GM18861 (cell line): ENCODE data around the gene EEA1.
"Not testable (repeated sequence)": the region's sequence is repeated elsewhere in the genome, so short reads cannot be mapped to it uniquely, and the experiment has no call there.

Source experiments
- ATAC-seq: cut with Tn5 transposase; IDR thresholded peaks from one replicate; pipeline ENCODE4 v1.9.1; 2021; ENCODE audit not compliant: unreplicated experiment

The EEA1 gene

DNA sequence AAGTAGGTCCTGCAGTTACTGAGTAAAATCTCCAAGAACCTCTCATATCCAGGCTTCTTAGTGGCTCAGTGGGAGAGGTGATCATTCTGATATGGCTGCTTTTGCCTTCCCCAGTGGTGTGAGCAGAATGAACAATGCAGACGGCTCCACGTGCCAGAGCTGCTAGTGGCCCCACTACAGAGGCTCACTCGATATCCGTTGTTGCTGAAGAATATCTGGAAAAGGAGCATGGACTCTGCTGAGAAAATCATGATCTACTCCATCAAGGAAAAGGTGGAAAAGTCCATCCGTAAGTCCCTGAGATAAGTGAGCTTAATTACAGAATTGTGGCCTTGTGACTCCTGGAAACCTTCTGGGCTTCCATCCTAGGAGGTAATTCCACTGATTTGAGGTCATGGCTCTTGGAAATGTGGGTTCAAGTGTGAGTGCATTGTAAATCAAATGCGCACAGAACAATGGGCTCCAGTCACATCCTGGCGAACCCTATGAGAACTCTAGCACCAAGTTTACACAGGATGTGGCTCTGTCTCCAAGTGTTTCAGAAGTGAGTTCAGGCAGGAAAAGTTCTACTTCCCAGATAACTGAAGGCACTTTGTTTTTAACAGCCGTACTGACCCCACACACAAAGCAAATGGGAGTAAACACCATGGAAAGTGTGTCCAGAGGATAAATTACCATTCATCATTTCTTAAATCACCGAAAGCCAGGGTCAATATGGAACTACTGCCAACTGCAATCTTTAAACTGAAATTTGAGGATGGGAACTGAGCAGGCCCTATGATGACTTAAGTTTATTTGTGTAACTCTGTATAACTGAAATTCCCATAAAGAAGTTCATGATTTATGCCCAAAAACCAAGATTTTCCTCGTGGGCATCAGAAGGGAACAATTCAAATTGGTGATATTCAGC, 174.9 kb downstream of the EEA1 start:
- no peak for ATAC-seq

DNA sequence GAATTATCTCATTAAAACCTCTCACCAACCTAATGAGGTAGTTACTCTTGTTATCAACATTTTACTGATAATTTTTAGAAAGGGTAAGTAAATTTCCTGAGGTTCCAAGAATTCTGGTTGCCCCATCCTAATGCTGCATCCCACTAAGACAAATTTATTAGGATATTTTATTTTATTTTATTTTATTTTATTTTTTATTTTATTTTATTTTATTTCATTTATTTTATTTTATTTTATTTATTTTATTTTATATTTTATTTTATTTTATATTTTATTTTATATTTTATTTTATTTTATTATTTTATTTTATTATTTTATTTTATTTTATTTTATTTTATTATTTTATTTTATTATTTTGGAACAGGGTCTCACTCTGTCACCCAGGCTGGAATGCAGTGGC, 179.4 kb downstream of the EEA1 start:
- ATAC-seq, result not testable (repeated sequence)

DNA sequence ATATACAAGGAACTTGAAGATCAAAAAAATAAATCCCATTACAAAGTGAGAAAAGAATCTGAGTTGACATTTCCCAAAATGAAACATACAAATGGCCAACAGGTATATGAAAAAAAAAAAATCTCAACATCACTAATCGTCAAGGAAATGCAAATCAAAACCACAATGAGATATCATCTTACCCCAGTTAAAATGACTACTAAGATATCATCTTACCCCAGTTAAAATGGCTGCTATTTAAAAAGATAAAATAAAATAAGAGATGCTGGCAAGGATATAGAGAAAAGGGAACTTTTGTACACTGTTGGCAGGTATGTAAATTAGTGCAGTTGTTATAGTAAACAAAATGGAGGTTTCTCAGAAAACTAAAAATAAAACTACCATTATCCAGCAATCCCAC, 181.9 kb downstream of the EEA1 start:
- no peak for ATAC-seq

DNA sequence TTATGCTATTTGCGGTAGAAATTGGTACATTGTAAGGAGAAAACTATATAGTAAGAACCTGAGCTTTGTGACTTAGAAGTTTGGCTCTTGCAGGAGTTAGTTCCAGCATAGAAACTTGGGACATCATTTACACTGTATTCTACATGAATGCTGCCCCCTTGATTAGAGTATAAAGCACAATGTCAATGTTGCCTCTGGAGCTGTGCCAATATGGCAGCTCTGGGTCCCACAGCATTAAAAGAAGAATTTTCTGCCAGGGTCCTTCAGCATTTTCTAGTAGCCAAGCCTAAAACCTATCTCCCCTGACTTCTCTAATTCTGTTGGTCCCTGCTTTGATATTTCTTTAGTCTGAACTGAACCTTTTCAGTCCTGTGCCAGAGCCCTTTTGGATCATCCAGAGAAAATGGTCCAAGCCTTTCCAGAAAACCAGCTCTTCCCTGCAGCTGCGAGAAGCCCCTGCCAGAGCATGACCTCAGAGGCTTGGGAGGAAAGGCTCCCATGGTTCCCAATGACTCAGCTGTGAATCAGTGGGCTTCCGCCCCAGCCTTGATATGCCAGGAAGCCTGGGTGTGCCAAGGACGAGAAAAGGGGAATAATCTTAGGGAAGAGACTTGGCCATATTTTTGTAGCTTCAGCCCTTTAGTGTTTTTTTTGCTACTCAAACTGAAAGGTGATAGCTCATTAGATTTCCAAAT, 183.1 kb downstream of the EEA1 start:
- ATAC-seq, result no peak

- no peak for ATAC-seq
These were observed 186.1 kb downstream of the EEA1 start for GRCh38 chr12:92743026-92743425.

DNA sequence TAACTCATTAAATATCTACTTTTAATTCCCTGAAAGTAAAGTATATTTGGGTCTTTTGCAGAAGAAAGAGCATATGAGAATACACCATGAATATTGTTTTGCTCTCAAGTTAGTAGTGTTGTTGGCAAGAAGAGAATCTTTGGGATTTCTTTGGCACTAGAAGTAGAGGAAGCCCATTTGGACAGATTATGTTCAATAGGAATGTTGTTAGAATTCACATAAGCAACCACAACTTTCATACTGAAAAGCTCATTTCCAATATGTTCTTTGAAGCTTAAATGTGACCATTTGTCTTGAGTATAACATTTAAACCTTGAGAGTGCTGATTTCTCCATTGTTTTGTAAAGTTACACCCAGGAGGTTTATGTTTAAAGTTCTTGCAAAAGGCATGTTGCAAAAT, 188.7 kb downstream of the EEA1 start:
- ATAC-seq, result no peak

DNA sequence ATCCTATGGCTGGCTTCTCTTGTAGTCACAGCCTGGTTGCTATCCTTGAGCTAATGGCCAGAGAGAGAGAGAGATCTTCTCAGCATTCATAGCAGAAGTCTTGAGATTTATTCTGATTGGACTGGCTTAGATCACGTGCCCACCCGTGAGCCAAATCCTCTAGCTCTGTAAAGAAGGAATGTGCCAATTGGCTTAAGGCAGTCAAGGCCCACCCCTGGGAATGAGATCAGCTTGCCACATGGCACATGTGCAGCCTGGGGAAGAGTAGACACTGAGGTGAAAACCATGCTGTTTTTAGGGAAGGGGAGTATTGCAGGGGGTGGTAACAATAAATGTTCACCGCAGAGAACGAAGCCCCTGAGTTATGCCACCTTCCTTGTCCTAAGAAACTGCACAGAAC, 190.0 kb downstream of the EEA1 start:
- no peak for ATAC-seq

- no peak for ATAC-seq
These were observed 190.9 kb downstream of the EEA1 start for GRCh38 chr12:92737855-92738850.

- no peak for ATAC-seq
These were observed 192.5 kb downstream of the EEA1 start for GRCh38 chr12:92736605-92737004.

GRCh38 chr12:92735131-92735721, 193.9 kb downstream of the EEA1 start:
- no peak for ATAC-seq

- ATAC-seq, result no peak
These were observed 195.4 kb downstream of the EEA1 start for GRCh38 chr12:92733661-92734060.

DNA sequence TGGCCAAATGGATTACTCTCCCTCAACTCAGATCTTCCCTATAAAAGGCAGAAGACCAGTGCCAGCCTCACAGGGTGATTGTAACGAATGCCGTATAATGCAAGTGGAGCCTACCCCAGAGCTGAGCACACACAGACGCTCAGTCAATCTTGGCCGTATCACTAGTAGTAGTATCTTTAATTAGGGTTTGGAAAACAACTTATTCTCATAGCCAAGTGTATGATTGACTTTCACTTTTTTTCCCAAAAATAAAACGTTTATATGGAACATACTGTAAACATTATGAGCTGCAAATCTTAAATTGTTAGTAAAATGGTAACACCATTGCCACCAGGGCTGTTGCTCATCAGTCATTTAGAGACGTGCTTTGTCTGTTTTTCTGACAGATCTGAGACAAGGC, 195.9 kb downstream of the EEA1 start:
- ATAC-seq, result no peak

DNA sequence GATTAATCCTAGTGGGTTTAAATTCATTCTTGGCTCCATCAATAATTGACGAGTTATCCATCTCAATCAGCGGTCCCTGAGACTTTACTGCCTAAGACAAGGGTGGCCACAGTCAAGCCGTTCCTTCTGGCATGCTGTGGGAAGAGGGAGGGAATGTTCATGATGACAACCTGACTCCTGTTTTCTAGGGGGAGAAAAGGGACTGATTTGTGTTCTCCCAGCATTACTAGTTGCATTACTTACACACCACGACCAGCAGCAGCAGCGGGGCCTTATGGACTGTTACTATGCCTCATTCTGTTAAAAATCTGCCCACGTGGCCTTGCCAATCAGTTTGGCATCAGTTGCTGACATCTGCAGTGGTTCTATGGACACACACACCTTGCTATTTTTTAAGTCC, 196.4 kb downstream of the EEA1 start:
- ATAC-seq, result no peak

DNA sequence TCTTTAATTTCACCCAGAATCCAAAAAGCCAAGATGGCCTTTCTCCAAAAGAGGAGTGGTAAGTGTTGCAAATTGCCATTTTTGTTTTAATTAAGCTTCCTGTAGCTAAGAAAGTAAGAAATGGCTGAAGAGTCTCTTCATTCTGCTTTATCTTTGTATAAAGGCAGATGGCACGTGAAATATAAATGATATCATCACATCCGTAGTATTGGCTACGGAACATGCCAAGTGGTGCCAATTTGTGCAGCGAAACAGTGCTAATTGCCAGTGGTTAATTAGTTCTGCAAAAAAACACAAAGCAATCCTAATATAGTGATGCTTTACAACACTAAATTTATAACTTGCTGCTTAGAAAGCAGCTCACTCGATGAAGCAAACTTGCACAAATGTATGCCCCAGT, 196.9 kb downstream of the EEA1 start:
- no peak for ATAC-seq

DNA sequence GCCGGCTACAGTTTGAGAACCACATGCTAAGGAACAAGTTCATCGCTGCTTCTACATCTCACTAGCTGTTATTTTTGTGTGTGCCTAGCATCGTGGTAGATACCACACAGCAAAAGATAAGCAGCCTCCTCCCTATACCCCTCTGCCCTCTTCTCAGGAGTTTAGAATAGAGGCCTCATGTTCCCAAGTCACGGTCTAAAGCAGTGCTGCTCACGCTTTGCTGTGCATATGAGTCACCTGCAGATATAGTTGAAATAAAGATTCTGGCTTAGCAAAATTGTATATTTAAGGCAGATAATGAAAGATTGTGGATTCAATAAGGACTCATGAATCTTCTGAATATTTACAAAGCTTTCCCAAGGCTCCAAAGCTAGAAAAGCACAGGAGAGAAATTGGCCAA, 198.3 kb downstream of the EEA1 start:
- ATAC-seq, result no peak

DNA sequence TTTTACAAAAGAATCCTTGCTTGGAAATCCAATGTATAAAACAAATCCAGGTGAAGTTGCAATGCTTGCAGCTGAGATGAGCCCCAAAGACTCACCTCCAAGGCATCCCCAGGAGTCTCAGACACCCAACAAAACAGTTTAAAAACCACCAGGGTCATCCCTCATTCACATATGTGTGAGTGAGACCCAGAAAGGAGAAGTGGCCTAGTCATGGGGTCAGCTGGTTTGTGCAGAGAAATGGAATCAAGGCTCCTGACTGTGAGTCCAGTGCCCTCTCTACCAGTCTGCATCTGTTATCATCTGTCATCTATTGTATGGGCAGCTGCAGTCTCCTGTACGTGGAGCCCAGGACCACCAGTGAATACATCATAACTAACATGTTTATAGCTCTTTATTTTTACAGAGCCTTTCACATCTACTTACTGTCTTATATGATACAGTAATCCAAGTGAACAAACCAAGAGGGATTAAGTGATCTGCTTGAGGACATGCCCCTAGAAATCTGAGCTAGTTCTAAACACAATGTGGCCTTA, 199.3 kb downstream of the EEA1 start:
- ATAC-seq, result no peak

- no peak for ATAC-seq
These were observed 202.2 kb downstream of the EEA1 start for GRCh38 chr12:92726850-92727249.

DNA sequence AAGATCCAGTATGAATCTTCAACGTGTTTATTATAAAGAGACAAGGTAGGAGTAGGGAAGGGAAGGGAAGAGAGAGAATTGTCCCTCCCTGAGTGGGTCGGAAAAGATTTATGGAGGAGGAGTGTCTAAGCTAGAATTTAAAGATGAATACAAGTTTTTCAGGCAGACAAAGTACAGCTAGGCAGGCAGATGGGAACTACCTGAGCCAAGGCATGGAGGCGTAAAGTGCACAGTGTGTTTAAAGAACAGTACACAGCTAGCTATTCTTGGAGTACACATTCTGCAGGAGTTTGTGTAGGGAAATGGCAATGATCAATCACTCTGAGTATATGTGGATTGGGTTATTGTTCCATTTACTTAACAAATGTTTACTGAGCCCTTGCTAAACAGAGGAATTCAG, 206.2 kb downstream of the EEA1 start:
- ATAC-seq, result no peak

- no peak for ATAC-seq
These were observed 207.4 kb downstream of the EEA1 start for GRCh38 chr12:92721656-92722055.

DNA sequence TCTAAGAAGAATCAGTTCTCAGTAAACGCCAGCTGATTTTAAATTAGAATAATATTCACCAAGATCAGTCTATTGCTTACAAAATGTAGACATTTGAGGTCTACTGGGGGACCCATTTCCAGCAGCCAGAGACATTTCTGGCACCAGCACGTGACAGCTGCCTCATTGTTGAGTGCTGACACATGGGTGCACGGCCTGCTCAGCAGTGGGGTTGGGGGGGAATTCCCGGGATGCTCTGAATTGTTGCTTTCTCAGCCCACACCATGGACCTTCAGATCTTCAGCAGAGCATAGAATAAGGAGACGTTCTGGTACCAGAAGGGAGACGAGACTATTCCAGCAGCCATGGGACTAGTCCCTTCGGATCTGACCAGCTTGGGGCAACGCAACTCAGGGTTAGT, 208.0 kb downstream of the EEA1 start:
- ATAC-seq, result no peak
